Tibial nerve (tissue), 4 donors: ENCODE data around the gene KIF6.

Experiments
- CTCF ChIP-seq, 5 experiments: fragments of 200-600 bp in 3 of 5; fragments of 450-650 bp in 2 of 5; sonication (generic) in 3 of 5; IDR thresholded peaks; one replicate each; pipeline ENCODE4 v1.5.1; 2016 to 2019; ENCODE audit warnings: antibody characterized with exemption in 5 of 5, mild to moderate bottlenecking in 3 of 5, moderate library complexity in 2 of 5
- EP300 ChIP-seq, 2 donors: sonication (generic); formaldehyde crosslinking; IDR thresholded peaks; one replicate each; pipeline ENCODE4 v1.6.1; 2017; ENCODE audit warnings: antibody characterized with exemption in 2 of 2, mild to moderate bottlenecking in 1 of 2
- POLR2A ChIP-seq, 2 donors: fragments of 450-650 bp; IDR thresholded peaks; one replicate each; pipeline ENCODE4 v1.6.1; 2017; ENCODE audit warnings: antibody characterized with exemption in 2 of 2, mild to moderate bottlenecking in 2 of 2, moderate library complexity in 2 of 2

- TF ChIP-seq CTCF (IDR thresholded peaks at IDR 0.05): no peak
- TF ChIP-seq POLR2A (IDR thresholded peaks at IDR 0.05): no peak
- TF ChIP-seq EP300 (IDR thresholded peaks at IDR 0.05): no peak
Measured at GRCh38 chr6:39558591-39559190, 166.5 kb downstream of the KIF6 start.
